AG04449 (cell line): ENCODE results near the gene SV2A.
A peak's percentile ranks its signal among the peaks of the same experiment; 100 is the strongest.

Source experiments
- CTCF ChIA-PET: fragments of 350-600 bp; formaldehyde crosslinking; extraction: SDS; loops from one replicate; lab custom pipeline; 2021; ENCODE audit warnings: antibody characterized with exemption; lab: Yijun Ruan, JAX
- POLR2A ChIA-PET: fragments of 400-600, 350-600 bp; formaldehyde crosslinking; extraction: SDS; loops from one replicate; lab custom pipeline; 2020; ENCODE audit warnings: antibody characterized with exemption, inconsistent platforms; lab: Yijun Ruan, JAX
- DNase-seq: peaks from one replicate; pipeline ENCODE4 v3.0.0-alpha.2; 2010; ENCODE audit warnings: low read depth, low spot score
- H3K4me3 ChIP-seq: 2 replicates; pipeline ENCODE4 v1.5.1; 2011; ENCODE audit warnings: low read depth, mild to moderate bottlenecking, control low read depth, low read length
- CTCF ChIP-seq: IDR thresholded peaks from one replicate; pipeline ENCODE4 v1.5.1; 2011; ENCODE audit warnings: mild to moderate bottlenecking, moderate library complexity, low read length, control low read depth, inconsistent platforms; ENCODE audit not compliant: insufficient read depth; ENCODE audit errors: missing control alignments

SV2A gene

GRCh38 chr1:149917571-149918144, at the start of gene SV2A:
Gene SV2A (minus strand): TSS chr1:149917844. CDS start chr1:149913840, 4,004 bp downstream.
- peak within 1 kb of the TSS; percentile 83 for H3K4me3 ChIP-seq
- POLR2A ChIA-PET: no interaction called here
- CTCF ChIA-PET: no interaction called here
- no peak for DNase-seq
- TF ChIP-seq CTCF: no peak

- POLR2A ChIA-PET: no interaction called here
- TF ChIP-seq CTCF: no peak
- no peak overlapping the region for H3K4me3 ChIP-seq
- CTCF ChIA-PET: interaction anchor here (0.7 kb wide), 1 partner anchor 11 kb away, joined by 3 read pairs; no protein-coding TSS in a partner anchor
- DNase-seq: no peak
Observed at GRCh38 chr1:149967041-149967440, 49.4 kb upstream of the SV2A start.

- ChIA-PET POLR2A (no interaction called here), CTCF (no interaction called here)
- DNase-seq: no peak
- TF ChIP-seq CTCF: no peak
- no peak overlapping the region for H3K4me3 ChIP-seq
Observed at GRCh38 chr1:149966405-149966804, 48.8 kb upstream of the SV2A start.

- no peak for TF ChIP-seq CTCF
- POLR2A ChIA-PET: interaction anchor here (0.9 kb wide), 1 partner anchor 99 kb away, joined by 4 read pairs; no protein-coding TSS in a partner anchor
- CTCF ChIA-PET: interaction anchor here (1.3 to 1.9 kb wide), 4 partner anchors 85 to 222 kb away, joined by 3 to 8 read pairs (median 5); no protein-coding TSS in a partner anchor
- no peak for DNase-seq
- no peak overlapping the region for H3K4me3 ChIP-seq
Observed at GRCh38 chr1:149965440-149965839, 47.8 kb upstream of the SV2A start.

GRCh38 chr1:149963358-149963757, 45.7 kb upstream of the SV2A start:
- no peak for TF ChIP-seq CTCF
- CTCF ChIA-PET: interaction anchor here (0.9 to 3.2 kb wide), 14 partner anchors 9 to 224 kb away, joined by 3 to 53 read pairs (median 5); no protein-coding TSS in a partner anchor
- no peak for DNase-seq
- POLR2A ChIA-PET: no interaction called here
- H3K4me3 ChIP-seq: no peak overlapping the region

GRCh38 chr1:149962736-149963135, 45.1 kb upstream of the SV2A start:
- H3K4me3 ChIP-seq: no peak overlapping the region
- TF ChIP-seq CTCF: no peak
- CTCF ChIA-PET: interaction anchor here (0.6 to 3.2 kb wide), 47 partner anchors 9 to 258 kb away, joined by 3 to 55 read pairs (median 7); partner anchors contain the start of gene MTMR11
- DNase-seq: no peak
- POLR2A ChIA-PET: interaction anchor here (0.6 kb wide), 1 partner anchor 86 kb away, joined by 3 read pairs; no protein-coding TSS in a partner anchor
